Mesenchymal stem cell (in vitro differentiated cells and primary cell): Measurements from ENCODE around the gene DHX16.

Source experiments
- DNase-seq: peaks from one replicate; pipeline ENCODE4 v3.0.0-alpha.2; 2013
- H2AFZ ChIP-seq: one replicate; pipeline ENCODE4 v1.6.1; 2013; ENCODE audit warnings: low read depth, mild to moderate bottlenecking, control low read depth, inconsistent platforms, low read length, moderate library complexity
- H2AK5ac ChIP-seq: 2 replicates; pipeline ENCODE4 v1.6.1; 2013; ENCODE audit warnings: low read length, moderate library complexity, mild to moderate bottlenecking, inconsistent platforms; ENCODE audit not compliant: severe bottlenecking
- H2BK120ac ChIP-seq: one replicate; pipeline ENCODE4 v1.6.1; 2013; ENCODE audit warnings: low read depth, mild to moderate bottlenecking, inconsistent platforms, low read length, moderate library complexity
- H2BK12ac ChIP-seq, 2 experiments: one replicate each; pipeline ENCODE4 v1.6.1; 2013; ENCODE audit warnings: inconsistent platforms in 2 of 2, low read length in 2 of 2, mild to moderate bottlenecking in 2 of 2, moderate library complexity in 2 of 2, control low read depth in 1 of 2
- H2BK15ac ChIP-seq: one replicate; pipeline ENCODE4 v1.6.1; 2013; ENCODE audit warnings: mild to moderate bottlenecking, low read depth, inconsistent platforms; ENCODE audit not compliant: poor library complexity, severe bottlenecking
- H2BK5ac ChIP-seq: 2 replicates; pipeline ENCODE4 v1.6.1; 2013; ENCODE audit warnings: low read depth, mild to moderate bottlenecking, low read length, control low read depth, inconsistent platforms; ENCODE audit not compliant: poor library complexity, severe bottlenecking
- H3K14ac ChIP-seq, 2 experiments: one replicate each; pipeline ENCODE4 v1.6.1; 2013; ENCODE audit warnings: inconsistent platforms in 2 of 2, low read length in 2 of 2, control low read depth in 1 of 2, mild to moderate bottlenecking in 1 of 2, moderate library complexity in 1 of 2
- H3K18ac ChIP-seq, 2 experiments: one replicate each; pipeline ENCODE4 v1.6.1; 2013; ENCODE audit warnings: inconsistent platforms in 2 of 2, low read length in 2 of 2, control low read depth in 1 of 2, low read depth in 1 of 2, mild to moderate bottlenecking in 1 of 2
- H3K23ac ChIP-seq, 2 experiments: one replicate each; pipeline ENCODE4 v1.6.1; 2013; ENCODE audit warnings: inconsistent platforms in 2 of 2, low read length in 2 of 2, mild to moderate bottlenecking in 2 of 2, moderate library complexity in 2 of 2, control low read depth in 1 of 2
- H3K27ac ChIP-seq: 2 replicates; pipeline ENCODE4 v1.5.1; 2013; ENCODE audit warnings: mild to moderate bottlenecking, moderate library complexity, low read length, control low read depth, inconsistent platforms; ENCODE audit not compliant: poor library complexity, severe bottlenecking
- H3K27me3 ChIP-seq, 2 experiments: 2 replicates each; pipeline versions ENCODE4 v1.6.1 to v1.7.0; 2013; ENCODE audit warnings: low read length in 2 of 2, mild to moderate bottlenecking in 2 of 2, moderate library complexity in 2 of 2, control low read depth in 1 of 2, inconsistent platforms in 1 of 2; ENCODE audit not compliant: control insufficient read depth in 1 of 2, insufficient read depth in 1 of 2
- H3K36me3 ChIP-seq, 2 experiments: 2 replicates each; pipeline versions ENCODE4 v1.6.1 to v1.7.0; 2013; ENCODE audit warnings: low read length in 2 of 2, control low read depth in 1 of 2, inconsistent platforms in 1 of 2, low read depth in 1 of 2, mild to moderate bottlenecking in 1 of 2; ENCODE audit not compliant: insufficient read depth in 2 of 2, control insufficient read depth in 1 of 2
- H3K4ac ChIP-seq, 2 experiments: one replicate each; pipeline ENCODE4 v1.6.1; 2013; ENCODE audit warnings: inconsistent platforms in 2 of 2, low read length in 2 of 2, mild to moderate bottlenecking in 2 of 2, moderate library complexity in 2 of 2, control low read depth in 1 of 2, low read depth in 1 of 2
- H3K4me1 ChIP-seq: 2 replicates; pipeline ENCODE4 v1.6.1; 2013; ENCODE audit warnings: low read depth, low read length, control low read depth; ENCODE audit not compliant: control insufficient read depth, insufficient read depth
- H3K4me2 ChIP-seq: 2 replicates; pipeline ENCODE4 v1.6.1; 2013; ENCODE audit warnings: low read length, mild to moderate bottlenecking, inconsistent platforms; ENCODE audit not compliant: poor library complexity, severe bottlenecking
- H3K4me3 ChIP-seq, 2 experiments: 2 replicates each; pipeline versions ENCODE4 v1.5.1 to v1.7.0; 2013; ENCODE audit warnings: low read length in 2 of 2, mild to moderate bottlenecking in 2 of 2, control low read depth in 1 of 2, low read depth in 1 of 2; ENCODE audit not compliant: insufficient read depth in 1 of 2
- H3K79me1 ChIP-seq: replicated peaks from 2 replicates; pipeline ENCODE4 v1.6.1; 2013; ENCODE audit warnings: mild to moderate bottlenecking, control low read depth, low read length, inconsistent platforms; ENCODE audit not compliant: poor library complexity, severe bottlenecking
- H3K9ac ChIP-seq: 2 replicates; pipeline ENCODE4 v1.7.0; 2013; ENCODE audit warnings: mild to moderate bottlenecking, low read length, moderate library complexity
- H3K9me3 ChIP-seq: 2 replicates; pipeline ENCODE4 v1.7.0; 2013; ENCODE audit warnings: mild to moderate bottlenecking, low read length; ENCODE audit not compliant: control insufficient read depth
- H4K8ac ChIP-seq: one replicate; pipeline ENCODE4 v1.6.1; 2013; ENCODE audit warnings: inconsistent platforms, mild to moderate bottlenecking, low read length, moderate library complexity
- H4K91ac ChIP-seq: one replicate; pipeline ENCODE4 v1.6.1; 2013; ENCODE audit warnings: mild to moderate bottlenecking, low read length, inconsistent platforms
- WGBS: methylation state at CpG from one replicate; pipeline ENCODE4 v1.1.7; 2013; ENCODE audit warnings: mixed read lengths; 5-methylcytosine and 5-hydroxymethylcytosine counted together

DHX16 gene

DNA sequence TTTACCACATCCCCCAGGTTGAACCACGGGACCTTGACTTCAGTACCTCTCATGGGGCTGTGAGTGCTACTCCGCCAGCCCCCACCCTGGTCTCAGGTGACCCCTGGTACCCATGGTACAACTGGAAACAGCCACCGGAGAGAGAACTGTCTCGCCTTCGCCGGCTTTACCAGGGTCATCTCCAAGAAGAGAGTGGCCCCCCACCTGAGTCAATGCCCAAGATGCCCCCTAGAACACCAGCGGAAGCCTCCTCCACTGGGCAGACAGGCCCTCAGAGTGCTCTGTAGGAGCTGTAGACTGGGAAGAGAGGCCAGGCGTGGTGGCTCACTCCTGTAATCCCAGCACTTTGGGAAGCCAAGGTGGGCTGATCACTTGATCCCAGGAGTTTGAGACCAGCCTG lies 47.3 kb downstream of the DHX16 start:
- no peak overlapping the region for H3K14ac ChIP-seq
- no peak for DNase-seq
- H3K36me3 ChIP-seq, result peaks cover 61 to 80% of the 10 kb centered on the region in 2 experiments
- H3K4me3 ChIP-seq, result no peak overlapping the region
- H2AK5ac ChIP-seq, result no peak overlapping the region
- no peak overlapping the region for H3K27ac ChIP-seq
- no peak overlapping the region for H3K4ac ChIP-seq
- H3K23ac ChIP-seq, result no peak overlapping the region
- H2BK15ac ChIP-seq, result no peak overlapping the region
- peaks cover 30% of the 10 kb centered on the region for H3K79me1 ChIP-seq
- no peak overlapping the region for H2AFZ ChIP-seq
- H4K91ac ChIP-seq, result no peak overlapping the region
- no peak overlapping the region for H3K4me2 ChIP-seq
- H3K9ac ChIP-seq, result no peak overlapping the region
- WGBS, result over 99% methylated on average over 8 of the region's 8 CpGs
- H3K4me1 ChIP-seq, result peaks cover 3% of the 10 kb centered on the region
- H3K18ac ChIP-seq, result no peak overlapping the region
- H3K9me3 ChIP-seq, result no peaks in the 10 kb centered on the region
- no peaks in the 10 kb centered on the region for H3K27me3 ChIP-seq
- no peak overlapping the region for H2BK120ac ChIP-seq
- H2BK12ac ChIP-seq, result no peak overlapping the region
- no peak overlapping the region for H4K8ac ChIP-seq
- H2BK5ac ChIP-seq, result no peak overlapping the region

DNA sequence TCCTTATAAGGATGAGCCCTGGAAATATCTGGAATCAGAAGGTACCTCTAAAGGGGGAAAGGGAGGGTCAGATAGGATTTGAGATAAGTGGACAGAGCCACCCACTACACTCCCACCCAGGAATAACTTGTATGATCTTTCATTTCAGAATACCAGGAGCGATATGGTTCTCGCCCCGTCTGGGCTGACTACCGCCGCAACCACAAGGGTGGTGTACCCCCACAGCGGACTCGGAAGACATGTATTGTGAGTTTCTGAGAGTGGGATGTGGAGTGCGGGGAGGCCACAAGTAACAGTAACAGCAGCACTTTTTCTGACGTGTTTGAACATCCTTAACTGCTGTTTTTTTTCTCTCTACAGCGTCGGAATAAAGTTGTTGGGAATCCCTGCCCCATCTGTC lies 53.2 kb downstream of the DHX16 start:
- Histone ChIP-seq H2AK5ac (peak overlapping the region; percentile 49), H3K27ac (no peak overlapping the region), H3K9ac (peak overlapping the region; percentile 100), H3K27me3 (no peaks in the 10 kb centered on the region), H2BK5ac (no peak overlapping the region), H3K4me1 (no peaks in the 10 kb centered on the region), H2BK12ac (no peak overlapping the region), H4K8ac (peak overlapping the region; percentile 62), H2AFZ (no peak overlapping the region), H3K9me3 (no peaks in the 10 kb centered on the region), H3K4me2 (no peak overlapping the region), H3K4ac (no peak overlapping the region), H2BK120ac (no peak overlapping the region), H3K23ac (no peak overlapping the region), H3K14ac (no peak overlapping the region), H2BK15ac (no peak overlapping the region), H3K79me1 (peaks cover 11% of the 10 kb centered on the region), H3K36me3 (peaks cover 30 to 64% of the 10 kb centered on the region in 2 experiments), H3K18ac (no peak overlapping the region), H3K4me3 (no peak overlapping the region), H4K91ac (peak overlapping the region; percentile 48)
- 98% methylated on average over 11 of the region's 11 CpGs for WGBS
- DNase-seq, result no peak

GRCh38 chr6:30618270-30618797 lies 54.5 kb downstream of the DHX16 start:
- Histone ChIP-seq H3K4me2 (peak overlapping the region; percentile 74), H3K14ac (no peak overlapping the region), H2BK120ac (no peak overlapping the region), H2BK15ac (no peak overlapping the region), H3K36me3 (peaks cover 23 to 57% of the 10 kb centered on the region in 2 experiments), H3K4me3 (peak overlapping the region in 1 of 2 experiments; percentile 81), H3K4me1 (peaks cover 2% of the 10 kb centered on the region), H3K9ac (peak overlapping the region; percentile 100), H2AFZ (no peak overlapping the region), H3K4ac (peak overlapping the region; percentile 5 to 83), H3K79me1 (peaks cover 11% of the 10 kb centered on the region), H2BK12ac (no peak overlapping the region), H3K27me3 (no peaks in the 10 kb centered on the region), H3K27ac (no peak overlapping the region), H4K91ac (no peak overlapping the region), H3K18ac (no peak overlapping the region), H2BK5ac (no peak overlapping the region), H3K9me3 (no peaks in the 10 kb centered on the region), H2AK5ac (peak overlapping the region; percentile 12), H3K23ac (peak overlapping the region in 1 of 2 experiments; percentile 78), H4K8ac (no peak overlapping the region)
- no peak for DNase-seq
- 49% methylated on average over 4 of the region's 8 CpGs for WGBS

DNA sequence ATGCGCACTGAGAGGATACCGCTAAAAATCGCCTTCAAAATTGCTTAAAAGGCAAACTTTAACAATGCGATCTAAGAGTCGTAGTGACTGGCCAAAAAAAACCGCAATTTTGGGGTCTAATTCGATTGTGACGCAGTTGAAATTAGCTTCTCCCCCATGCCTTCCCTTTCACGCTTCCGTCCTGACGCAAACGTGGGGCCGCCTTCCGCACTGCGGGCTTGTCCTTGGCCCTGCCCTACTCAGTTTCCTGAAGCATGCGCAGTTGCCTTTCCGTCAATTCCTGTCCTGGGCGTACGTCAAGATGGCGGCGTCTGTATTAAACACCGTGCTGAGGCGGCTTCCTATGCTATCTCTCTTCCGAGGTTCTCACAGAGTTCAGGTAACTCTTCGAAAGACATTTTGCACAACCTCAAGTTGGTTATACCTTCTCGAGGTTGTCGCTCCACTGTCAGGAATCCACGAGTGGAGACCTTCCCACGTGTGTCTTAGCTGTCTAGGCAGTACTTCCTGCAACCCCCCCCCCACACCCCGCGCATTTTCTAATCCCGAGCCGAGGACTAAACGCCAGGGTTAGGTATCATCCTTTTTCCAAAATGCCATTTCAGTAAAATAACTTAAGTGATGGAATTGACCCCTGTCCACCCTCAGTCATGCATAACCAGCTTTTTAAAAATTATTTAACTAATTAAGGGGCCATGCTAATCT lies 55.1 kb downstream of the DHX16 start, which contains the start of gene MRPS18B:
Gene MRPS18B, plus strand, starts transcription at position 276 of the 705 bp plus-strand sequence. Its CDS starts 26 bp downstream, at position 302.
- Histone ChIP-seq H2BK5ac (peak within 1 kb of the TSS; percentile 39), H3K9ac (peak within 1 kb of the TSS; percentile 100), H3K27me3 (no peaks in the 10 kb centered on the region), H2AK5ac (peak within 1 kb of the TSS; percentile 76), H3K4me3 (peak within 1 kb of the TSS; percentile 74 to 97), H4K91ac (peak within 1 kb of the TSS; percentile 98), H3K23ac (peak within 1 kb of the TSS in 1 of 2 experiments; percentile 78), H2AFZ (no peak within 1 kb of the TSS), H2BK12ac (peak within 1 kb of the TSS in 1 of 2 experiments; percentile 59), H3K4me2 (peak within 1 kb of the TSS; percentile 80), H2BK120ac (no peak within 1 kb of the TSS), H3K4ac (peak within 1 kb of the TSS; percentile 92 to 95), H2BK15ac (peak within 1 kb of the TSS; percentile 7), H3K36me3 (peaks cover 18 to 51% of the 10 kb centered on the region in 2 experiments), H3K27ac (peak within 1 kb of the TSS; percentile 93), H3K79me1 (peaks cover 9% of the 10 kb centered on the region), H3K4me1 (peaks cover 4% of the 10 kb centered on the region), H3K18ac (peak within 1 kb of the TSS; percentile 93 to 94), H3K9me3 (no peaks in the 10 kb centered on the region), H3K14ac (peak within 1 kb of the TSS; percentile 62 to 90), H4K8ac (peak within 1 kb of the TSS; percentile 98)
- DNase-seq, result peak; percentile 99
- WGBS, result under 1% methylated on average over 34 of the region's 34 CpGs
